Measurements from ENCODE around the gene TNS1.

Gene TNS1

DNA sequence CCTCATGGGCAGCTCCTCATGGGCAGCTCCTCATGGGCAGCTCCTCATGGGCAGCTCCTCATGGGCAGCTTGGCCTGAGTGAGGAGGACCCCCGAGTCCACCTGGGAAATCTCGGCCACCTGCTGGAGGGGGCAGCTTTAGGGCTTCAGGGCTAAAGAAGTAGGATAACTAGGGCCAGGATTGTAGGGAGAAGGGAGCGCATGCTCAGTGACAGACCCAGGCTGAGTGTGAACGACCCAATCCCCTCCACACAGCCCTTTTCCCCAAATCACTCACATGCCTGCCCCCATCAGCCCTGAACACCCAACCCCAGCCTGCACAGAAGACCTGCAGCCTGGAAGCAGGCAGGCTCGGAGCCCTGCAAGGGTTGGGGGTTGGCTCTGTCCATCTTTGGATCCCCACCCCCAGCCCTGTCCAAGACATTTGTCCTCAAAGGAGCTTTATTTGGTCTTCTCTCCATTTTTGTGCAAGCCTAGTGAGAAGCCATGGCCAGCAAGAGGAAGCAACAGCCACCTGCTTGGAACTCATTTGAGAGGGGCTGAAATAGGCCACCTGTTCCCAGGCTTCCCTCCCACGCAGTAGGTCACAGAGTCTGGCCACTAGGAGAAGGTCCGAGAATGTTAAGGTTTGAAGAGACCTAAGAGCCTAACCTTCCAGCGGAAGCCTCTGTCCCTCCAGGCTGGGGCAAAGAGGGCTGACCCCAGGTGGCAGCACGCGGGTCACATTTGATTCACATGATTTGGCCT is 249.9 kb downstream of the TNS1 start:
- no peak for DNase-seq

DNA sequence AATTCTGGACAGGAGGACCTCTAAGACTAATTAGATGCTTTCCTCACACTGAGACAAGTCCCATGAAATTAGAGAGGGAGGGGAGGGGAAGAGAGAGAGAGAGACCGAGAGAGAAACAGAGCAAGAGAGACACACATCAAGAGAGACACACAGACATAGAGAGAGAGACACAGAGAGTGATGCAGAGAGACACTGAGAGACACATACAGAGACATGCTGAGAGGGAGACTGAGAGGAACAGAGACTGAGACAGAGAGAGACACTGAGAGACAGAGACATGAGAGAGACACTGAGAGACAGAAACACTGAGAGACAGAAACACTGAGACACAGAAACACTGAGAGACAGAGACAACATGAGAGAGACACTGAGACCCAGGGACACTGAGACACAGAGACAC is 250.8 kb downstream of the TNS1 start:
- no peak for DNase-seq

GRCh38 chr2:217751192-217751591 is 251.6 kb downstream of the TNS1 start:
- DNase-seq: no peak

Data from NCI-H2081 (cell line).